Stimulated activated CD4-positive, alpha-beta T cell treated with anti-CD3 and anti-CD28 coated beads, Interleukin-2, amount 100 ng/mL, for 48 hours (primary cell): Measurements from ENCODE around the gene FILIP1L.

ENCODE experiments used
- DNase-seq, 2 donors: peaks; one replicate each; pipeline ENCODE4 v3.0.0-alpha.2; 2020

Gene FILIP1L

GRCh38 chr3:99915906-99916432 is 198.3 kb downstream of the FILIP1L start:
- no peak for DNase-seq

- DNase-seq, result no peak
Observed at GRCh38 chr3:99911433-99911832, 202.9 kb downstream of the FILIP1L start.

GRCh38 chr3:99910752-99911290 is 203.5 kb downstream of the FILIP1L start:
- DNase-seq, result no peak

GRCh38 chr3:99909714-99910495 is 204.4 kb downstream of the FILIP1L start:
- no peak for DNase-seq

- DNase-seq, result no peak
Observed at GRCh38 chr3:99907959-99908544, 206.2 kb downstream of the FILIP1L start.

- DNase-seq, result no peak
Observed at GRCh38 chr3:99903869-99904268, 210.4 kb downstream of the FILIP1L start.

GRCh38 chr3:99902091-99902490 is 212.2 kb downstream of the FILIP1L start:
- no peak for DNase-seq

- DNase-seq, result no peak
Observed at GRCh38 chr3:99901200-99901926, 212.9 kb downstream of the FILIP1L start.

- no peak for DNase-seq
Observed at GRCh38 chr3:99900248-99900647, 214.1 kb downstream of the FILIP1L start.

GRCh38 chr3:99899603-99900002 is 214.7 kb downstream of the FILIP1L start:
- no peak for DNase-seq

- DNase-seq, result no peak
Observed at GRCh38 chr3:99896482-99896881, 217.8 kb downstream of the FILIP1L start.

- no peak for DNase-seq
Observed at GRCh38 chr3:99895703-99896441, 218.4 kb downstream of the FILIP1L start.

GRCh38 chr3:99895131-99895696 is 219.1 kb downstream of the FILIP1L start:
- no peak for DNase-seq

- DNase-seq, result no peak
Observed at GRCh38 chr3:99892332-99892731, 222.0 kb downstream of the FILIP1L start.

- no peak for DNase-seq
Observed at GRCh38 chr3:99891610-99892285, 222.6 kb downstream of the FILIP1L start.

- no peak for DNase-seq
Observed at GRCh38 chr3:99885851-99886250, 228.4 kb downstream of the FILIP1L start.

GRCh38 chr3:99885085-99885484 is 229.2 kb downstream of the FILIP1L start:
- DNase-seq, result no peak

GRCh38 chr3:99884484-99884883 is 229.8 kb downstream of the FILIP1L start:
- DNase-seq, result no peak

GRCh38 chr3:99883693-99884092 is 230.6 kb downstream of the FILIP1L start:
- DNase-seq, result no peak

- DNase-seq, result no peak
Observed at GRCh38 chr3:99883138-99883461, 231.2 kb downstream of the FILIP1L start.

- no peak for DNase-seq
Observed at GRCh38 chr3:99882436-99883137, 231.7 kb downstream of the FILIP1L start.
